ENCODE data around the gene PRDM16.

DNA sequence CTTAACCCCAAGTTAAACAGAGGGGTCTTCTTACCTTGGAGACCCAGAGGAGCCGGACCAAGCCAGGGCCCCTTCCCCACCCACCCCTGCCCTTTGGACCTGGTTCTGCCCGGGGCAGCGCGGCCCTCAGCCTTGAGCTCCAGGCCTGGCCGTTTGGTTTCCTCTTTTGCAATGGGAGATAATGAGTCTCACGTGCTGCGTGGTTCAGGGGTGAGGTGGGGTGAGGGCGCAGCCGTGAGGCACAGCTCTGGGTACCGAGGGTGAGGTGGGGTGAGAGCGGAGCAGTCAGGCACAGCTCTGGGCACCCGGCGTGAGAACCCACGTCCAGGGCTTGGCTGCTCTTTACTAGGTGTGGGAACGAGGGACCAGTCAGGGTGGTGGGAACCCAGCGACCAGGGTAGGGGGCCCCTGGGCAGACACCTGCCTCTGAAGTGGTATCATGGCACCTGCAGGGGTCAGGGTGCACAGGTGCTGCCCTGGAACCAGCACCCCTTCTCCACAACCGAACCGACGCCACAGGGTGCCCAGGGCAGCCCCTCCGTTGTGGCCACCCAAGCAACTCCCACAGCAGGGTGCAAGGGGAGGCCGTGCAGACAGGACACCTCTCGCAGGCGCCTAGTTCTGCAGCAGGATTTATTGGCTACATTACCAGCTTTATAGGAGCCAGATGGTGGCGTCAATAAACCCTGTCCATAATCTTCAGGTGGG lies 182.2 kb downstream of the PRDM16 start:
- TF ChIP-seq CTCF (IDR thresholded peaks at IDR 0.05) (no peak), POLR2AphosphoS5 (IDR thresholded peaks at IDR 0.05; ENCODE audit: low read depth, low read length) (no peak)
